ENCODE measurements around the gene WDR62.

Gene WDR62

GRCh38 chr19:36099166-36099785 is 44.6 kb downstream of the WDR62 start:
- intact Hi-C loops (cut with micrococcal nuclease), result no loop called here
- Mint-ChIP-seq H3K27ac (no peak overlapping the region), H3K9me3 (no peaks in the 10 kb centered on the region), H3K27me3 (no peaks in the 10 kb centered on the region), H3K4me1 (ENCODE audit: low read depth) (peaks cover 5% of the 10 kb centered on the region), H3K36me3 (ENCODE audit: low read depth) (peaks cover 38% of the 10 kb centered on the region), H3K4me3 (no peak overlapping the region)

GRCh38 chr19:36100476-36100875 is 45.8 kb downstream of the WDR62 start:
- Mint-ChIP-seq H3K36me3 (ENCODE audit: low read depth) (peaks cover 38% of the 10 kb centered on the region), H3K27ac (no peak overlapping the region), H3K9me3 (no peaks in the 10 kb centered on the region), H3K4me1 (ENCODE audit: low read depth) (peaks cover 5% of the 10 kb centered on the region), H3K4me3 (no peak overlapping the region), H3K27me3 (no peaks in the 10 kb centered on the region)
- intact Hi-C loops (cut with micrococcal nuclease), result no loop called here

- Mint-ChIP-seq H3K36me3 (ENCODE audit: low read depth) (peaks cover 36% of the 10 kb centered on the region), H3K27ac (no peak overlapping the region), H3K4me3 (no peak overlapping the region), H3K9me3 (no peaks in the 10 kb centered on the region), H3K4me1 (ENCODE audit: low read depth) (peaks cover 5% of the 10 kb centered on the region), H3K27me3 (no peaks in the 10 kb centered on the region)
- intact Hi-C loops (cut with micrococcal nuclease), result no loop called here
Measured at GRCh38 chr19:36101550-36102327, 47.0 kb downstream of the WDR62 start.

- intact Hi-C loops (cut with micrococcal nuclease), result no loop called here
- peaks cover 5% of the 10 kb centered on the region for H3K4me1 Mint-ChIP-seq (ENCODE audit: low read depth)
- H3K36me3 Mint-ChIP-seq (ENCODE audit: low read depth), result peaks cover 28% of the 10 kb centered on the region
- H3K27ac Mint-ChIP-seq, result peak overlapping the region; percentile 25
- H3K4me3 Mint-ChIP-seq, result no peak overlapping the region
- H3K9me3 Mint-ChIP-seq, result no peaks in the 10 kb centered on the region
- no peaks in the 10 kb centered on the region for H3K27me3 Mint-ChIP-seq
Measured at GRCh38 chr19:36103040-36103626, 48.4 kb downstream of the WDR62 start.

- Mint-ChIP-seq H3K4me3 (no peak overlapping the region), H3K4me1 (ENCODE audit: low read depth) (peaks cover 5% of the 10 kb centered on the region), H3K27ac (peak overlapping the region; percentile 25), H3K36me3 (ENCODE audit: low read depth) (peaks cover 28% of the 10 kb centered on the region), H3K27me3 (no peaks in the 10 kb centered on the region), H3K9me3 (no peaks in the 10 kb centered on the region)
- intact Hi-C loops (cut with micrococcal nuclease), result no loop called here
Measured at GRCh38 chr19:36103842-36104552, 49.3 kb downstream of the WDR62 start.

GRCh38 chr19:36106441-36106840 is 51.7 kb downstream of the WDR62 start:
- no peak overlapping the region for H3K27ac Mint-ChIP-seq
- peaks cover 34% of the 10 kb centered on the region for H3K36me3 Mint-ChIP-seq (ENCODE audit: low read depth)
- no peaks in the 10 kb centered on the region for H3K27me3 Mint-ChIP-seq
- intact Hi-C loops (cut with micrococcal nuclease), result no loop called here
- H3K4me1 Mint-ChIP-seq (ENCODE audit: low read depth), result no peaks in the 10 kb centered on the region
- H3K4me3 Mint-ChIP-seq, result no peak overlapping the region
- no peaks in the 10 kb centered on the region for H3K9me3 Mint-ChIP-seq

- H3K4me1 Mint-ChIP-seq (ENCODE audit: low read depth), result no peaks in the 10 kb centered on the region
- H3K36me3 Mint-ChIP-seq (ENCODE audit: low read depth), result peaks cover 34% of the 10 kb centered on the region
- H3K4me3 Mint-ChIP-seq, result no peak overlapping the region
- H3K27me3 Mint-ChIP-seq, result no peaks in the 10 kb centered on the region
- H3K9me3 Mint-ChIP-seq, result no peaks in the 10 kb centered on the region
- intact Hi-C loops (cut with micrococcal nuclease), result no loop called here
- no peak overlapping the region for H3K27ac Mint-ChIP-seq
Measured at GRCh38 chr19:36106991-36107390, 52.3 kb downstream of the WDR62 start.

- Mint-ChIP-seq H3K4me1 (ENCODE audit: low read depth) (peaks cover 11% of the 10 kb centered on the region), H3K27me3 (no peaks in the 10 kb centered on the region), H3K9me3 (no peaks in the 10 kb centered on the region), H3K27ac (no peak overlapping the region), H3K36me3 (ENCODE audit: low read depth) (peaks cover 34% of the 10 kb centered on the region), H3K4me3 (no peak overlapping the region)
- intact Hi-C loops (cut with micrococcal nuclease), result no loop called here
Measured at GRCh38 chr19:36108684-36109083, 54.0 kb downstream of the WDR62 start.

GRCh38 chr19:36110487-36111199 is 55.9 kb downstream of the WDR62 start, which contains the start of gene OVOL3:
Gene OVOL3 (plus strand): TSS chr19:36111143. CDS start chr19:36111203, 60 bp downstream.
- intact Hi-C loops (cut with micrococcal nuclease), result no loop called here
- Mint-ChIP-seq H3K9me3 (no peaks in the 10 kb centered on the region), H3K27me3 (no peaks in the 10 kb centered on the region), H3K4me3 (no peak within 1 kb of the TSS), H3K27ac (no peak within 1 kb of the TSS), H3K36me3 (ENCODE audit: low read depth) (peaks cover 45% of the 10 kb centered on the region), H3K4me1 (ENCODE audit: low read depth) (peaks cover 20% of the 10 kb centered on the region)

GRCh38 chr19:36111200-36111539 is 56.5 kb downstream of the WDR62 start:
- H3K36me3 Mint-ChIP-seq (ENCODE audit: low read depth), result peaks cover 50% of the 10 kb centered on the region
- H3K4me3 Mint-ChIP-seq, result no peak overlapping the region
- H3K27ac Mint-ChIP-seq, result no peak overlapping the region
- H3K4me1 Mint-ChIP-seq (ENCODE audit: low read depth), result peaks cover 23% of the 10 kb centered on the region
- no peaks in the 10 kb centered on the region for H3K9me3 Mint-ChIP-seq
- H3K27me3 Mint-ChIP-seq, result no peaks in the 10 kb centered on the region
- intact Hi-C loops (cut with micrococcal nuclease), result no loop called here

GRCh38 chr19:36112678-36113077 is 58.0 kb downstream of the WDR62 start:
- intact Hi-C loops (cut with micrococcal nuclease), result no loop called here
- Mint-ChIP-seq H3K4me1 (ENCODE audit: low read depth) (peaks cover 34% of the 10 kb centered on the region), H3K27ac (no peak overlapping the region), H3K4me3 (no peak overlapping the region), H3K36me3 (ENCODE audit: low read depth) (peaks cover 65% of the 10 kb centered on the region), H3K27me3 (no peaks in the 10 kb centered on the region), H3K9me3 (no peaks in the 10 kb centered on the region)

GRCh38 chr19:36113425-36113824 is 58.7 kb downstream of the WDR62 start:
- peak overlapping the region; percentile 90 for H3K27ac Mint-ChIP-seq
- H3K4me1 Mint-ChIP-seq (ENCODE audit: low read depth), result peaks cover 39% of the 10 kb centered on the region
- intact Hi-C loops (cut with micrococcal nuclease), result no loop called here
- no peaks in the 10 kb centered on the region for H3K9me3 Mint-ChIP-seq
- H3K36me3 Mint-ChIP-seq (ENCODE audit: low read depth), result peaks cover 73% of the 10 kb centered on the region
- H3K4me3 Mint-ChIP-seq, result peak overlapping the region; percentile 90
- no peaks in the 10 kb centered on the region for H3K27me3 Mint-ChIP-seq

GRCh38 chr19:36113894-36114720 is 59.4 kb downstream of the WDR62 start:
- H3K27me3 Mint-ChIP-seq, result no peaks in the 10 kb centered on the region
- peak overlapping the region; percentile 90 for H3K4me3 Mint-ChIP-seq
- peaks cover 79% of the 10 kb centered on the region for H3K36me3 Mint-ChIP-seq (ENCODE audit: low read depth)
- peak overlapping the region; percentile 90 for H3K27ac Mint-ChIP-seq
- no peaks in the 10 kb centered on the region for H3K9me3 Mint-ChIP-seq
- intact Hi-C loops (cut with micrococcal nuclease), result no loop called here
- peaks cover 39% of the 10 kb centered on the region for H3K4me1 Mint-ChIP-seq (ENCODE audit: low read depth)
